Stromal cell of bone marrow (primary cell): ENCODE measurements around the gene CDH20.

Experiments used
- DNase-seq: peaks from one replicate; pipeline ENCODE4 v3.0.0-alpha.2; 2012; ENCODE audit warnings: low read depth

CDH20 gene

GRCh38 chr18:61333271-61333745, at the start of gene CDH20:
TSS of gene CDH20 (plus strand) at chr18:61333430.
- DNase-seq = no peak

- no peak for DNase-seq
These were observed 49.2 kb upstream of the CDH20 start for GRCh38 chr18:61284039-61284438.

- no peak for DNase-seq
These were observed 47.5 kb upstream of the CDH20 start for GRCh38 chr18:61285777-61286176.

- no peak for DNase-seq
These were observed 46.4 kb upstream of the CDH20 start for GRCh38 chr18:61286867-61287266.

GRCh38 chr18:61290616-61291015, 42.6 kb upstream of the CDH20 start:
- no peak for DNase-seq

GRCh38 chr18:61292280-61293035, 40.8 kb upstream of the CDH20 start:
- no peak for DNase-seq

GRCh38 chr18:61295153-61295552, 38.1 kb upstream of the CDH20 start:
- DNase-seq = no peak

GRCh38 chr18:61308004-61308403, 25.2 kb upstream of the CDH20 start:
- DNase-seq = no peak

- no peak for DNase-seq
These were observed 24.3 kb upstream of the CDH20 start for GRCh38 chr18:61308795-61309393.

GRCh38 chr18:61322265-61322873, 10.9 kb upstream of the CDH20 start:
- DNase-seq = peak; percentile 24

- DNase-seq = peak; percentile 6
These were observed 9.3 kb upstream of the CDH20 start for GRCh38 chr18:61323951-61324350.

GRCh38 chr18:61326407-61326806, 6.8 kb upstream of the CDH20 start:
- no peak for DNase-seq

- no peak for DNase-seq
These were observed 3.8 kb upstream of the CDH20 start for GRCh38 chr18:61329398-61329797.

- no peak for DNase-seq
These were observed 2.2 kb upstream of the CDH20 start for GRCh38 chr18:61331051-61331450.

GRCh38 chr18:61333746-61334490, 688 bp downstream of the CDH20 start:
- no peak for DNase-seq

- no peak for DNase-seq
These were observed 1.2 kb downstream of the CDH20 start for GRCh38 chr18:61334491-61334850.

GRCh38 chr18:61334951-61335683, 1.9 kb downstream of the CDH20 start:
- no peak for DNase-seq

- no peak for DNase-seq
These were observed 2.7 kb downstream of the CDH20 start for GRCh38 chr18:61335684-61336555.

- DNase-seq = no peak
These were observed 3.5 kb downstream of the CDH20 start for GRCh38 chr18:61336766-61337165.

- DNase-seq = no peak
These were observed 4.3 kb downstream of the CDH20 start for GRCh38 chr18:61337527-61337926.

GRCh38 chr18:61340148-61340547, 6.9 kb downstream of the CDH20 start:
- no peak for DNase-seq
